GM23338 (cell line): ENCODE measurements around the gene UBE2I. TPM values are rescaled to one million over a fixed set of nuclear protein-coding genes. Genes with fewer than 3 reads are reported as not detected.
A peak's percentile ranks its signal among the peaks of the same experiment; 100 is the strongest.

Experiments used
- ATAC-seq: fragments of 200-7000 bp; cut with Tn5 transposase; 3 replicates; pipeline ENCODE4 v1.9.1; 2020
- DNase-seq: peaks from one replicate; pipeline ENCODE4 v3.0.0-alpha.2; 2015; ENCODE audit warnings: low spot score
- H2AFZ ChIP-seq: fragments of 200-600 bp; sonication (generic); 2 replicates; pipeline ENCODE4 v1.8.0; 2016; ENCODE audit warnings: antibody characterized with exemption, mild to moderate bottlenecking, moderate library complexity
- H3F3A ChIP-seq: fragments of 200-600 bp; sonication (generic); replicated peaks from 2 replicates; pipeline ENCODE4 v1.8.0; 2017; ENCODE audit warnings: antibody characterized with exemption, mixed run types, low read depth
- H3K27ac ChIP-seq: fragments of 200-600 bp; sonication (generic); 2 replicates; pipeline ENCODE4 v1.6.1; 2016; ENCODE audit warnings: low read depth
- H3K27me3 ChIP-seq: fragments of 200-600 bp; sonication (generic); 2 replicates; pipeline ENCODE4 v1.8.0; 2016; ENCODE audit warnings: mild to moderate bottlenecking, mixed run types, moderate library complexity; ENCODE audit not compliant: insufficient read depth
- H3K36me3 ChIP-seq: fragments of 200-600 bp; sonication (generic); 2 replicates; pipeline ENCODE4 v1.8.0; 2016; ENCODE audit warnings: mild to moderate bottlenecking; ENCODE audit not compliant: insufficient read depth
- H3K4me1 ChIP-seq: fragments of 200-600 bp; sonication (generic); 2 replicates; pipeline ENCODE4 v1.8.0; 2016; ENCODE audit warnings: mild to moderate bottlenecking, moderate library complexity; ENCODE audit not compliant: insufficient read depth
- H3K4me2 ChIP-seq: fragments of 200-600 bp; sonication (generic); 2 replicates; pipeline ENCODE4 v1.7.1; 2017; ENCODE audit warnings: mixed run types
- H3K4me3 ChIP-seq: fragments of 200-600 bp; sonication (generic); 2 replicates; pipeline ENCODE4 v1.6.1; 2016; ENCODE audit warnings: mixed run types
- H3K79me2 ChIP-seq: fragments of 200-600 bp; sonication (generic); replicated peaks from 2 replicates; pipeline ENCODE4 v1.8.0; 2017; ENCODE audit warnings: mild to moderate bottlenecking; ENCODE audit not compliant: insufficient read depth
- H3K9me2 ChIP-seq: fragments of 200-600 bp; sonication (generic); 2 replicates; pipeline ENCODE4 v1.8.0; 2017; ENCODE audit not compliant: insufficient read depth
- H4K20me1 ChIP-seq: fragments of 200-600 bp; sonication (generic); replicated peaks from 2 replicates; pipeline ENCODE4 v1.8.0; 2017; ENCODE audit warnings: mild to moderate bottlenecking; ENCODE audit not compliant: insufficient read depth
- H3K27ac Mint-ChIP-seq: 2 replicates; pipeline ENCODE4 v1.8.0; 2020; ENCODE audit warnings: inconsistent platforms, mild to moderate bottlenecking, moderate library complexity, mixed read lengths
- H3K27me3 Mint-ChIP-seq: 3 replicates; pipeline ENCODE4 v1.8.0; 2022; ENCODE audit warnings: low read depth, mild to moderate bottlenecking, moderate library complexity, mixed read lengths, inconsistent platforms; ENCODE audit not compliant: insufficient read depth, poor library complexity
- H3K36me3 Mint-ChIP-seq: 3 replicates; pipeline ENCODE4 v1.8.0; 2021; ENCODE audit warnings: low read depth, mild to moderate bottlenecking, inconsistent platforms, moderate library complexity, mixed read lengths
- H3K4me1 Mint-ChIP-seq: 3 replicates; pipeline ENCODE4 v1.8.0; 2020; ENCODE audit warnings: mild to moderate bottlenecking, inconsistent platforms, mixed read lengths
- H3K4me3 Mint-ChIP-seq: 3 replicates; pipeline ENCODE4 v1.8.0; 2021; ENCODE audit warnings: moderate library complexity, mild to moderate bottlenecking, inconsistent platforms, mixed read lengths
- H3K9me3 Mint-ChIP-seq: 3 replicates; pipeline ENCODE4 v1.8.0; 2020; ENCODE audit warnings: moderate library complexity, mild to moderate bottlenecking, inconsistent platforms, mixed read lengths
- CREB1 ChIP-seq: fragments of 250-450 bp; sonication (Bioruptor Pico); IDR thresholded peaks from 2 replicates; pipeline ENCODE4 v1.5.0; 2020; ENCODE audit warnings: low read depth, mild to moderate bottlenecking, moderate library complexity
- NANOG ChIP-seq: IDR thresholded peaks from 2 replicates; pipeline ENCODE4 v1.6.1; 2016; ENCODE audit warnings: antibody characterized with exemption, borderline replicate concordance
- STAT1 ChIP-seq: IDR thresholded peaks from one replicate; pipeline ENCODE4 v1.6.1; 2016; ENCODE audit warnings: antibody characterized with exemption; ENCODE audit not compliant: unreplicated experiment
- ZNF114 ChIP-seq: fragments of 250-450 bp; sonication (Bioruptor Pico); IDR thresholded peaks from 2 replicates; pipeline ENCODE4 v1.5.0; 2020; ENCODE audit warnings: mild to moderate bottlenecking, moderate library complexity
- ZNF462 ChIP-seq: fragments of 250-450 bp; sonication (Bioruptor Pico); IDR thresholded peaks from 2 replicates; pipeline ENCODE4 v1.5.0; 2020; ENCODE audit warnings: mild to moderate bottlenecking, moderate library complexity
- polyA plus RNA-seq: library from polyadenylated mRNA; unstranded; fragments of >200 nt; fragmentation: Nextera tagmentation; extraction: Ambion mirVana; gene quantifications from 2 replicates; pipeline ENCODE4 v1.2.1, GENCODE V29; 2016
- total RNA-seq: library from RNA; depleted of rRNA; stranded (reverse); fragments of >200 nt; shearing (Covaris generic); gene quantifications from 2 replicates; pipeline ENCODE4 v1.2.3, GENCODE V29; 2014
- TF ChIP-seq, protein P1 (sequence below): IDR thresholded peaks from 2 replicates; pipeline ENCODE4 v1.6.1; 2016; ENCODE audit warnings: antibody characterized with exemption

Gene UBE2I
- total and polyA plus RNA-seq, 2 experiments from 2014 or later, result 116 to 220 TPM

- Mint-ChIP-seq H3K4me3 (peak overlapping the region; percentile 46; the same call in 1 of the 3 replicates), H3K27ac (no peak overlapping the region)
- no peak for ATAC-seq
Observed at GRCh38 chr16:1306334-1306733, 3.1 kb upstream of the UBE2I start.

More at GRCh38 chr16:1306334-1306733, 3.1 kb upstream of the UBE2I start:
- H4K20me1 ChIP-seq, result peaks cover 15% of the 10 kb centered on the region
- Mint-ChIP-seq H3K36me3 (peaks cover 8% of the 10 kb centered on the region), H3K4me1 (peaks cover 17% of the 10 kb centered on the region), H3K27me3 (peaks cover 31% of the 10 kb centered on the region), H3K9me3 (no peaks in the 10 kb centered on the region; the same call in 2 of the 3 replicates)
- H2AFZ ChIP-seq, result no peak overlapping the region
- peaks cover 8% of the 10 kb centered on the region for H3F3A ChIP-seq
- H3K27me3 ChIP-seq, result no peaks in the 10 kb centered on the region
- TF ChIP-seq ZNF114 (CRISPR knock-in tag) (no peak), CREB1 (CRISPR knock-in tag) (no peak), STAT1 (no peak), ZNF462 (CRISPR knock-in tag) (no peak), NANOG (no peak)
- TF ChIP-seq, protein P1, sequence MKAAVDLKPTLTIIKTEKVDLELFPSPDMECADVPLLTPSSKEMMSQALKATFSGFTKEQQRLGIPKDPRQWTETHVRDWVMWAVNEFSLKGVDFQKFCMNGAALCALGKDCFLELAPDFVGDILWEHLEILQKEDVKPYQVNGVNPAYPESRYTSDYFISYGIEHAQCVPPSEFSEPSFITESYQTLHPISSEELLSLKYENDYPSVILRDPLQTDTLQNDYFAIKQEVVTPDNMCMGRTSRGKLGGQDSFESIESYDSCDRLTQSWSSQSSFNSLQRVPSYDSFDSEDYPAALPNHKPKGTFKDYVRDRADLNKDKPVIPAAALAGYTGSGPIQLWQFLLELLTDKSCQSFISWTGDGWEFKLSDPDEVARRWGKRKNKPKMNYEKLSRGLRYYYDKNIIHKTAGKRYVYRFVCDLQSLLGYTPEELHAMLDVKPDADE, result no peak
- H3K36me3 ChIP-seq, result no peaks in the 10 kb centered on the region
- no peaks in the 10 kb centered on the region for H3K9me2 ChIP-seq
- peaks cover 15% of the 10 kb centered on the region for H3K4me1 ChIP-seq
- H3K4me2 ChIP-seq, result no peak overlapping the region
- no peak for DNase-seq
- H3K79me2 ChIP-seq, result peaks cover 15% of the 10 kb centered on the region
- no peak overlapping the region for H3K27ac ChIP-seq
- no peak overlapping the region for H3K4me3 ChIP-seq
